Heart left ventricle (tissue), 13 donors: ENCODE data around the gene NEDD8.

Experiments used
- CTCF ChIP-seq, 12 donors: fragments of 200-600 bp; sonication (generic) in 4 of 12; IDR thresholded peaks; one replicate each; pipeline versions ENCODE4 v1.5.0 to v1.8.0; 2018 to 2022; ENCODE audit warnings: antibody characterized with exemption in 12 of 12, mild to moderate bottlenecking in 5 of 12
- POLR2A ChIP-seq, 2 donors: fragments of 450-650 bp; IDR thresholded peaks; one replicate each; pipeline ENCODE4 v1.6.1; 2017; ENCODE audit warnings: antibody characterized with exemption in 2 of 2, mild to moderate bottlenecking in 2 of 2, moderate library complexity in 2 of 2
- donor health status: ischemic (EF 13 %, LVEDD 7.1; RV severe dilation, severe dysfunction).
- donor health status: DM: no; HTN: yes; CAD: no.
- donor health status: DM: no; HTN: no; CAD: no.
- donor health status: ischemic (EF 25% LVEDD 6.9; RV normal size, moderate dysfunction).
- donor health status: ischemic (EF 25% LVEDD 5.7; RV mildly dilated, moderate dysfunction).
- donor health status: ischemic (EF 35%, LVEDD 5.7; RV mildly dilated, moderate dysfunction).
- donor health status: nonischemic (EF 11% LVEDD 7.7; RV severe dilation, severe dysfunction).
- donor health status: DM: yes; HTN: yes; CAD: no.
- donor health status: PGD.
- donor health status: ischemic (EF 29% LVEDD 5.4; RV normal size, mild dysfunction).
- donor health status: nonischemic (EF 23%, LVEDD 6.1; RV moderate dilation, normal function).

DNA sequence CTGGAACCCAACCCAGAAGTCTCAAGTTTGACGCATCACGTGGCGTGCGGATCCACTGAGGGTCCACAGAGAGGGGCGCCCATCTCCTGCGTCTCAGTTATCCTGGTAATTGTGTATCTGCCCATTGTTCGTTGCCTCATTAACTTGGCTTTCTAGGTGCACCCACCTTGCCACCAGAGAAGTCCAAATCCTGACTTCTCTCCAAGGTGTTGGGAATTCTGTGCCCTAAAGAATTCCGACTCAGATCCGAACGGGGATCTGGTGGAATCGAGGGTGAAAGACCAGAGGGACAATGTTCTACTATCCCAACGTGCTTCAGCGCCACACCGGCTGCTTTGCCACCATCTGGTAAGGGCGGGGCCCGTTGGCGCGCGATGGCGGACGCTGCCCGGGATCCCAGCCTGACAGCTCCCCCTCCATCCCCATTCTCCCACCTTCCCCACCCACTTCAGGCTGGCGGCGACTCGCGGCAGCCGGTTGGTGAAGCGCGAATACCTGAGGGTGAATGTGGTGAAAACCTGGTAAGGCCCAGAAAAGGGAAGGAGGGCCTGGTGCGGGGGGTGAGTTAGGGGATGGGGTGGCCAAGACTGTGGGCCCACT is 59.8 kb downstream of the NEDD8 start:
- TF ChIP-seq CTCF (IDR thresholded peaks at IDR 0.05), result no peak
- no peak for TF ChIP-seq POLR2A (IDR thresholded peaks at IDR 0.05)
